ENCODE measurements around the gene ADARB1.

ADARB1 gene

DNA sequence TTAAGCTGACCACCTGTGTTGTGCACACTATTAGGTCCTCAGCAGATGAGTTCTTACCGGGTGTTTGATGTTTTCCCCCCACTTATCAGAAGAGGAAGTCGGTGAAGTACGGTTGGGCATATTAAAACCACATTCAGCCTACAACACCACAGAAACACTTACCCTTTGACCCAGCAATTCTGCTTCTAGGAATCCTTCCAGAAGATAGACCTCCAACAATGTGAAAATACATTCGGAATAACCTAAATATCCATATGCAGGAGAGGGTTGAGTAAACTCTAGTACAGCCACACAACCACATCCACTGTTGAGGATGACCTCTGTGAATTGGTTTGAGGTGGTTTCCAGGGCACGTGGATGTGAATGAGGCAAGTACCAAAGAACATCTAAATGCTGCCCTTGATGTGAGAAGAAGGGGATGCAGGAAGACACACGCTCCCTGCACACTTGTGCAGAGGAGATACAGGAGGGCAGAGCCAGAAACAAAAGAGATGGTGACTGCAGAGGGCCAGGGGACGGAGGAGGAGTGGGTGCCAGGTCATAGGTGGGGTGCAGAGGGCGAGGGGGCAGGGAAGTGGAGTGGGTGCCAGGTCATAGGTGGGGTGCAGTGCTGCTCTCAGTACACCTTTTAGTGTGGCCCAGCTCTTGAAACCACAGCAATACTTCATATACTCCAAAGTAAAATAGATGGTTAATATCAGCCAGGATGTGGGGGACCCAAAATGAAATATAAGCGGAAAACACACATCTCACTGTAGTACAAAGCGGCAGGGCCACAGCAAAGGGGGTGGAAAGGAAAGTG lies 12.8 kb downstream of the ADARB1 start:
- ChIA-PET POLR2A (interaction anchor here (0.6 kb wide), 1 partner anchor 125 kb away, joined by 3 read pairs; no protein-coding TSS in a partner anchor), CTCF (interaction anchor here (0.6 to 2.7 kb wide), 4 partner anchors 11 to 49 kb away, joined by 3 to 22 read pairs (median 4); no protein-coding TSS in a partner anchor)
- TF ChIP-seq, protein P1, sequence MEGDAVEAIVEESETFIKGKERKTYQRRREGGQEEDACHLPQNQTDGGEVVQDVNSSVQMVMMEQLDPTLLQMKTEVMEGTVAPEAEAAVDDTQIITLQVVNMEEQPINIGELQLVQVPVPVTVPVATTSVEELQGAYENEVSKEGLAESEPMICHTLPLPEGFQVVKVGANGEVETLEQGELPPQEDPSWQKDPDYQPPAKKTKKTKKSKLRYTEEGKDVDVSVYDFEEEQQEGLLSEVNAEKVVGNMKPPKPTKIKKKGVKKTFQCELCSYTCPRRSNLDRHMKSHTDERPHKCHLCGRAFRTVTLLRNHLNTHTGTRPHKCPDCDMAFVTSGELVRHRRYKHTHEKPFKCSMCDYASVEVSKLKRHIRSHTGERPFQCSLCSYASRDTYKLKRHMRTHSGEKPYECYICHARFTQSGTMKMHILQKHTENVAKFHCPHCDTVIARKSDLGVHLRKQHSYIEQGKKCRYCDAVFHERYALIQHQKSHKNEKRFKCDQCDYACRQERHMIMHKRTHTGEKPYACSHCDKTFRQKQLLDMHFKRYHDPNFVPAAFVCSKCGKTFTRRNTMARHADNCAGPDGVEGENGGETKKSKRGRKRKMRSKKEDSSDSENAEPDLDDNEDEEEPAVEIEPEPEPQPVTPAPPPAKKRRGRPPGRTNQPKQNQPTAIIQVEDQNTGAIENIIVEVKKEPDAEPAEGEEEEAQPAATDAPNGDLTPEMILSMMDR (IDR thresholded peaks at IDR 0.05; ENCODE audit: insufficient read depth, low read length, missing control alignments) = no peak
- no peak for DNase-seq (ENCODE audit: low read depth, low spot score)
- H3K4me3 ChIP-seq (ENCODE audit: low read depth, low read length) = no peak overlapping the region

DNA sequence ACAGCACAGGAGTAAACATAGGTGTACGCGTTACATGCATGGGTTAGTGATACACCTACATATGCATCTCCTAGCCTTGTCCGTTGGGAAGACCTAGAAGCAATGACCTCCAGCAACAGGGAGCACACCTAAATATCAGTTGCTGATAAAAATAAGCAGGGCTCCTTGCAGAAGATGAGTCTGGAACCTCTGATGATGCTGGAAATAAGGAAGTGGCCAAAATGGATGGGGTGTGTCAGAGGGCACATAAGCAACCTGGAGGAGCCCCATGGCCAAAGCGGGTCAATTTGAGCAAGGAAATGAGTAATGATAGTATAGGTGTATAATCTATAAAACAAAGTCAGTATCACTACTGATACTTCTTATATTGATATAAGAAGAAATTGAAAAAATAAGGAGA lies 13.7 kb downstream of the ADARB1 start:
- CTCF ChIA-PET = interaction anchor here (1.4 to 2.5 kb wide), 2 partner anchors 11 to 40 kb away, joined by 3 to 18 read pairs; no protein-coding TSS in a partner anchor
- POLR2A ChIA-PET = no interaction called here
- H3K4me3 ChIP-seq (ENCODE audit: low read depth, low read length) = no peak overlapping the region
- TF ChIP-seq, protein P1 (IDR thresholded peaks at IDR 0.05; ENCODE audit: insufficient read depth, low read length, missing control alignments) = no peak
- DNase-seq (ENCODE audit: low read depth, low spot score) = no peak

DNA sequence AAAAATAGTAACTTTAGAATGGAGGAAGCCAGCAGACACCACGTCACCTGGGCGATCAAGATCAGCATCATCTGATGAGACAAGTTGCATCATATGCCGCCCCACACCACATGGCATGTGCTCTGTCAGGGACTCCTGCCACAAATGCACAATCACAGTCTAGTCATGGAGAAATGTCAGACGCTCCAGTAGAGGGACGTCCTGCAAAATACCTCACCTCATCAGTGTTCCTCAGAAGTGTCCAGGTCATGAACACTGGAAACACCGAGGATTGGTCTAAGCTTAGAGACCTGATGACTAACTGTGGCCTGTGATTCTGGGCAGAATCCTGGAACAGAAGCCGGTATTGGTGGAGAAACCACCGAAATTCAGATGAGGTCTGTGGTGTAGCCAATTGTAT lies 14.3 kb downstream of the ADARB1 start:
- TF ChIP-seq, protein P1 (IDR thresholded peaks at IDR 0.05; ENCODE audit: insufficient read depth, low read length, missing control alignments) = no peak
- DNase-seq (ENCODE audit: low read depth, low spot score) = no peak
- H3K4me3 ChIP-seq (ENCODE audit: low read depth, low read length) = no peak overlapping the region
- ChIA-PET CTCF (interaction anchor here (1.3 to 2.5 kb wide), 3 partner anchors 10 to 40 kb away, joined by 3 to 18 read pairs (median 3); no protein-coding TSS in a partner anchor), POLR2A (no interaction called here)

DNA sequence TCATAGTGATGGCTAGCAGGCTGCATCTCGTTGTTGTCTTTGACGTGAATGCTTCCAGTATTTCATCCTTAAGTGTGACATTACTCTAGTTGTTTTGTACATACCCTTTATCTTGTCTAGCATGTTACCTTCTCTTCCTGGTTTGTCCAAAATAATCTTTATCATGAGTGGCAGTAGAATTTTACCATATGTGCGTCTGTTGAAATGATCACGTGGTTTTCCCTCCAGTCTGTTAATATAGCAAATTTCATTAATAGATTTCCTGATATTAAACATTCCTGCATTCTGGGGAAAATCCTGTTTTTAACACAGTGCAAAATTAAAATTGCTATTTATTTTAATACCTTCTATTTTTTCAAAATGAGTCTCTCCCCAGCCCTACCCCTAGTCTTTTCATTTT lies 15.6 kb downstream of the ADARB1 start:
- POLR2A ChIA-PET = no interaction called here
- H3K4me3 ChIP-seq (ENCODE audit: low read depth, low read length) = no peak overlapping the region
- TF ChIP-seq, protein P1 (IDR thresholded peaks at IDR 0.05; ENCODE audit: insufficient read depth, low read length, missing control alignments) = no peak
- CTCF ChIA-PET = interaction anchor here (0.8 to 2.5 kb wide), 4 partner anchors 9 to 142 kb away, joined by 3 to 18 read pairs (median 6); no protein-coding TSS in a partner anchor
- no peak for DNase-seq (ENCODE audit: low read depth, low spot score)

DNA sequence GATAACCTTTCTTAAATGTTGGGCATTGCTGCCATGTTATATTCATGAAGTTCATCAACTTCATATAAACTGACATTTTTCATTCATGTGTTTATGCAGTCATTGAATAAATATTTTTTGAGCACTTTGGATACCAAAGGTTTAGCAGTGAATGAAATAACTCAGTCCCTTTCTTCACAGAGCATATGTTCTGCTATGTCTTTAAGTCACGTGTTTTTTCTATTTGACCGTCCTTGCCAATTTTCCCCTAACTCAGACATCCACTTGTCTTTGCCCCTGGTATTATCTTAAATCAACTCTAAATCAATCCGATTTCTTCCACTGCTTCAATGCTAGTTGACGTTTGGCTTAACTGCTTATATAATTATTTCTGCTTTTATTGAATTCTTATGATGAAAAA lies 16.6 kb downstream of the ADARB1 start:
- POLR2A ChIA-PET = no interaction called here
- TF ChIP-seq, protein P1 (IDR thresholded peaks at IDR 0.05; ENCODE audit: insufficient read depth, low read length, missing control alignments) = no peak
- H3K4me3 ChIP-seq (ENCODE audit: low read depth, low read length) = no peak overlapping the region
- CTCF ChIA-PET = interaction anchor here (1.1 to 2.5 kb wide), 4 partner anchors 8 to 141 kb away, joined by 3 to 18 read pairs (median 8); no protein-coding TSS in a partner anchor
- DNase-seq (ENCODE audit: low read depth, low spot score) = no peak
